HG03039 (cell line): ENCODE results near the gene CPNE4.

Experiments used
- ATAC-seq: cut with Tn5 transposase; IDR thresholded peaks from one replicate; pipeline ENCODE4 v1.9.1; 2021; ENCODE audit warnings: mild to moderate bottlenecking, moderate library complexity; ENCODE audit not compliant: unreplicated experiment

CPNE4 gene

GRCh38 chr3:131883711-131884407 is 151.0 kb downstream of the CPNE4 start:
- no peak for ATAC-seq

DNA sequence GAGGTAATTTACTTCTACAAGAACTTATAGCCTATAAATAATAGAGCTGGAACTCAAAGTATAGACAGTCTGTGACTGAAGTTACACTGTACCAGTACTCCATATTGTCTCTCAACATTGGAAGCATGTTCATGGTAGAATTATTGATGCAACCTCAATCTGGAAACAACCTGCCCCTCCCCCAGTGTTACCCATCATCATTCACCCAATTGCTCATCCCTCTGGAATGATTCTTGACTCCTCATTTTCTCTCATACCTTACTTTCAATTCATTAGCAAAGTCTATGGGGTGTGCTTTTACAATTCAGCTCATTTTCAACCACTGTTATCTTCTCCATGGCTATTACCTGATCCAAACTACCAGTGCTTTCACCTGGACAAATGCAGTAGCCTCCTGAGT is 151.7 kb downstream of the CPNE4 start:
- no peak for ATAC-seq

GRCh38 chr3:131881777-131882176 is 153.0 kb downstream of the CPNE4 start:
- no peak for ATAC-seq

DNA sequence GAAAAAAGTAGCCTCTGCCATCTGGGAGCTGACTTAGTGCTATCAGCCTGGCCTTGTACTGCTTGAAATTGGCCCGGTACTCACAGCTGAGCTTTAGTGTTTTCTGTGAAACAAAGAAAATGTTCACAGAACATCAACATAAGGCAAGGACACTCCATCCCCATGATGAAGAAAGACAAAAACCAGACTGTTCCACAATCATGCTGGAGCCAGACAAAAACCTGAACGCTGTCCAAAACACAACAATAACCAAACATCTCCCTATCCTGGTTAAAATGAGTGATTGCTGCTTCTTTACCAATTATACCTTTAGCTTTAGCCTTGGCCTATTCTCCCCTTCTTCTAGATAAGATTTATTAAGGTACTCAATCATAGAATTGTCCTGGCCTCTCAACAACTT is 153.9 kb downstream of the CPNE4 start:
- ATAC-seq, result no peak

DNA sequence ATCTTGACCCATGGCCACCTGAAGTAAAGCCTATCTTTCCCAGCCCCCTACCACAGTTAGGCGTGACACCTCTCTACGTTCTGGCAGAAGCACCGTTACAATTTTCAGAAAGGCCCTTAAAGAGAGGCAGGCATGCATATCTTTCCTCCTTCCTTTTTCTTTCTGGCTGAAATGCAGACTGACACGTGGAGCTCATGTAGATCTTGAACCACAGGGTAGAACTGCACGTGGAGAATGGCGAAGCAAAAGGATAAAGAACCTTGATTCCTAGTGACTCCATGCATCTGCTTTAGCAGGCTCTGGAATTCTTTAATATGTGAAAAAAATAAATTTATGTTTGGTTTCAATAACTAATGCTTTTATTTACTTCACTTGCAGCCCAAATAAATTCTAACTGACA is 166.6 kb downstream of the CPNE4 start:
- no peak for ATAC-seq

- no peak for ATAC-seq
These were observed 178.6 kb downstream of the CPNE4 start for GRCh38 chr3:131856171-131856570.

GRCh38 chr3:131850223-131850622 is 184.6 kb downstream of the CPNE4 start:
- ATAC-seq, result no peak

- no peak for ATAC-seq
These were observed 185.2 kb downstream of the CPNE4 start for GRCh38 chr3:131849616-131850015.

DNA sequence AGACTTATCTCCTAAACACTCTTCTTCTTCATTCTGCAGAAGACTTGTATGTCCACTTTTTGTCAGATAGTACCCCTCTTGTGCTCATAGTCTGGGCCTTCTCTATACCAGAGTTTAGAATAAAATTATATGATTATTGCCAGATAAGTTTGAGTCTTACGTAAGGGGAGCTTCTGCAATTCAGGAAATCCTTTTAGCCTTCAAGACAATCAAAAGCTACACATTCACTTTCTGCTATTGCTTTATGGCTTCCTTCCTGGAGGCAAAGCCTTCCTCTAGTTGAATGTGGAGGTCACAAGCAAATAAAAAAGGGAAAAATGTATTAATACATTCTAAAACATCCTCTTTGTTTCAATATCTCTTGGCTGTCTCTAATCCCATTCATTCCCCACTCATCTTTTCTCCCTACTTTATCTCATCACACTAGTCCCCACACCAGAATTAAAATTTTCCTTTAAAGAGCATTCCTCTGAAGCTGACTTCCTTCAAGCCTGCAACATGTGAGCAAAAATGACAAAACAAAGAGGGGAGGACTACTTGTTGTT is 186.8 kb downstream of the CPNE4 start:
- no peak for ATAC-seq

- no peak for ATAC-seq
These were observed 188.4 kb downstream of the CPNE4 start for GRCh38 chr3:131846296-131846924.

DNA sequence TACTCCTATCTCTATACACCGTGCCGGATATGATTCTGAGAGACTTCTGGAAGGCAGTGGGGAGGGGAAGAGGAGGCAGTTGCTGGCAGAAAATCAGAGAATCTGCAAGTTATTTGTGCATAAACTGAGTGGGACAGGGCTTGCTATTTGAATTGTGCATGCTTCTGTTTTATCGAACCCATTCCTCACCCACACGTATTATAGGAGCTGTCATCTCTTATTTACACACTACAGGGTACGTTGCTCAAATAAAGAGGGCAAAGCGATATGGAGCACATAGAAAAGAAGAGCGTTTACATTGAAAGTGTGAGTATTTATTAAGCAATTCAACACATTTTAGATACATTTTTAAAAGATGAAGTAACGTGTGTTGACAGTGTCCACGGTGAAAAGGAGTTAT is 191.6 kb downstream of the CPNE4 start:
- no peak for ATAC-seq

DNA sequence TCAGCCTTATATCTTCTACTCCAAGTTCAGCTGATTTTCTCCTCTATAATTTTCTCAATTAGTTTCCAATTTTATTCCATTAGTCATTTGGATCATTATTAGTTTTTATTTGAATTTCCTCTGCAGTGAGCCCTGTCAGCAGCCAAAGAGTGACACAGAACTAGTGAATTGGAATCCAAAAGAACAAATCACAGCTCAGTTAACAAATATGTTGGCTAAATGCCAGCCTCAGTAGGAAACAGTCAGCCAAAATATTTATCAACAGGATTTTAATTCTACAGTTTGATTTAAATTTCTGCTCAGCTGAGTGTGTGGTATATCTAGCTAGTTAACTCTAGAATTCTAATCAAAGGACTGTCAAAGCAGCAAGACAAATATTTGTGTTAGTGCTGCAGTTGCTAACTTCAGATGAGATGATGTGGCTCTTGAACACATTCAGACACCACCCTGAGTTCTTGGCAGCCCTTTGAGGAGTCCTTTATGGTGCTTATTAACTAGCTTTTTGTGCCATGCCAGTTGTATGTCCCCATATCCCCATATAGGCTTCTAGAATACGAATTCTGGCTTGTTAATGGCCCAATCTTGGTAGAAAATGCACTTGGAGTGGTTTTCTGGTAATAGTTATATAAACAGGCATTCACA is 194.5 kb downstream of the CPNE4 start:
- ATAC-seq, result no peak

DNA sequence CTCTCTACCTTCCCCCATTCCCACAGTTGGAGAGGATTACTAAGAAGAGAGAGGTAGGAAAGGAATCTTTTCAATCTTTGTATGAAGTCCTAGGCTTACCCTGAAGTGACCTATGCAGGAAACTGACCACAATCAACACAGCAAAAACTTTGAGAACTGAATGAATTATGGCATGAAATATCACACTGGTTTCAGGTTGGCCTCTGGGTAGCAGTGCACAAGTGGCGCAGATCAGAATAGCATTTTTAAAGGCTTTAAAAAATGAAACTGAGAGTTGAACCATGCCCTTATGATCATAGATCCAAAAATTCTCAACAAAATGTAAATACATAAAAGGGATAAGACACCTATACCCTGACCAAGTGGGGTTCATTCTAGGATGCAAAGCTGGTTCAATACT is 198.9 kb downstream of the CPNE4 start:
- no peak for ATAC-seq

DNA sequence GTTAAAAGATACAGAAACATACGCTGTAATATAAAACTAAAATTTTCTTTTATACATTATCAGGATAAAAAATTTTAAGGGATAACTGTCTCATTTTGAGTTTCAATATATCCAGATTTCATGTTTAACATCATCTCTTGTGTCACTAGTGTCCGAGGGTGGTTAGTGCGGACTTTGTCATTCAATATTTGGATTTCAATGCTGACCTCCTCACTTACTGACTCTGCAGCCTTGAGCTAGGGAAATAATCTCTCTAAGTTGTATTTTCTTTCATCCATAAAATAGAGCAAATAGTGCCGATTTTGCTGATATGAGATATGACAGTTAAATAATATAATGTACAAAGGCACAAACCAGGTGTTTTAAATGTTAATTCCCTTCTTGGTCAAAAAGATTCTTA is 203.2 kb downstream of the CPNE4 start:
- ATAC-seq, result no peak

DNA sequence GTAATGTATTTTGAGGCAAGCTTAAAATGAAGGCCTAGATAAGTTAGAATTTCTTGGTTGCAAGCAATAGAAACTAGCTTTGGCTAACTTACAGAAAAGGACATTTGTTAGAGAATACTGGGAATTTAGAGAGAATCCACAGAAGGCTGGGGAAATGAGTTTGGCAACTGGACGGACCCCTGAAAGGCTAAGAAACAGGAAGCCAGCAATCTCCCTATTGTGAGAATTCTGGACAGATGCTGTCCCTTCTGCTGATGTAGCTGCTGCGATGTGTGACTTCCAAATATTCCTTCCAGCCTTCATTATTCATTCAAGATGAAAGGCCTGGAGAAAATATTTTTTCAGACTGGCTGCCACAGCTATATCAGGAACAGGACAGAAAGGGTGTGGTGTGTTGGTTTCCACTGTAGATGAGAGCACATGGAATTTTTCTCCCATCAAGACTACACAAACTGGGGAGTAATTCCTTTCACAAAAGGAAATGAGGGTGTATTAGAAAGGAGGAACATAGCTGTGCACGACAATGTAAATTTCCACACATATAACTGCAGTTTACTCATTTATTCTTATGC is 213.5 kb downstream of the CPNE4 start:
- ATAC-seq, result no peak

- no peak for ATAC-seq
These were observed 215.3 kb downstream of the CPNE4 start for GRCh38 chr3:131819381-131820055.

- ATAC-seq, result no peak
These were observed 222.4 kb downstream of the CPNE4 start for GRCh38 chr3:131812433-131812832.

DNA sequence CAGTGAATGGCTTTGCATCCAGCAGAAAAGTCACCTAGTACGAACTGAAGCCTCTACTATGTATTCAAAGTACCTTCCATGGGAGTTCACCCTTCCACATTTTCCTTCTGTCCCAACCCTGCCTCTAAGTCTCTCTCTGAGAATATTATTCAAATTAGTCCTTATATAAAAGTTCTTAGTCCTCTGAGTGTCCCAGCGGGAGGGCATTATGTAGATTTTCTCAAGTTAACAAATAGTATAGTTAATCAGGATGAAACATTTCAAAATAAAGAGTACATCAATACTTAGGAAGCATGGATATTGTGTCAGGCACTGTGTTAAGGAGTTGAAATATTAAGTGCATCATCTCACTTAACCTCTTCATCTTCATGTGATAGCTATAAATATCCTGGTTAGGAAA is 223.3 kb downstream of the CPNE4 start:
- no peak for ATAC-seq

GRCh38 chr3:131807822-131808221 is 227.0 kb downstream of the CPNE4 start:
- ATAC-seq, result peak; percentile 68

DNA sequence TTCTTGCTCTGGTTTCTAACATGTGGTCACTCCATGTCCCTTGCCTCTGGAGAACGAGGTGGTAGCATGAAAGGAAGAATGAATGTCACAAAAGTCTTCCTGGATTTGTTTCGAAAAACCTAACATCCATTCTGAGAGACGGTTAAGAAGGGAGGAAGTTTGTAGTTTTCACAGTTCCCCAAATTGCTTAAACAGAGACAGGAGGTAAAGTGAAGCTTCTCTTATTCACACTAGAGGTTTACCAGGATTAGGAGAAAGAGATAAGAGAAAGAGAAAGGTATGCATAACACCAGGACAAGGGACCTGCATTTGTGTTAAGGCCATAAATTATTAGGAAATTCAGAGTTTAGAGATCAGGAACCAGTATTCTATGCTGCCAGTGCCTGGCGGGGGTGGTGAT is 228.1 kb downstream of the CPNE4 start:
- no peak for ATAC-seq

DNA sequence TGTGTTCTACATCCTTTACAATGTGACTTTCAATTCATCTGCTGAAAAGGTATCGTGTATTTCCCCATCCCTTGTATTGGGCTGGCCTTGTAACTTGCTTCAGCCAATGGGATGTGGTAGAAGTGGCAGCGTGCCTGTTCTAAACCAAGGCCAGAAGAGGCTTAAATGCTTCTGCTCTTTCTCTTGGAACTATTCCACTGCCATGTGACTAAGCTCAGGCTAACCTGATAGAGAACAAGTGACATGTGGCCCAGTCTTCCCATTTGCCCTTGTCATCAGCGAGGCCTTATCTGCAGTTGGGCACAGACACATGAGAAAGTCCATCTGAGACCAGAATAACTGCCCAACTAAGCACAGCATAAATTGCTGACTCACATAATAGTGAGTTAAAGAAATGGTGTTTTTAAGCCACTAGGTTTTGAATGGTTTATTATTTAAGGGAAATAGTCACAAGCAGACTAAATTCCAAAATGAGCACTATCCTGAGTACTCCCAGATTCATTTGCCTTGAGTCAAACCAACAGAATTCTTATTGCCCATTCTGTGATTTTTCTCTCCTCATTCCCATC is 230.2 kb downstream of the CPNE4 start:
- no peak for ATAC-seq
